GM19455 (cell line): ENCODE results near the gene SH3D21.
A peak's percentile ranks its signal among the peaks of the same experiment; 100 is the strongest.

Experiments used
- ATAC-seq: cut with Tn5 transposase; IDR thresholded peaks from one replicate; pipeline ENCODE4 v1.9.1; 2021; ENCODE audit not compliant: unreplicated experiment

The SH3D21 gene

DNA sequence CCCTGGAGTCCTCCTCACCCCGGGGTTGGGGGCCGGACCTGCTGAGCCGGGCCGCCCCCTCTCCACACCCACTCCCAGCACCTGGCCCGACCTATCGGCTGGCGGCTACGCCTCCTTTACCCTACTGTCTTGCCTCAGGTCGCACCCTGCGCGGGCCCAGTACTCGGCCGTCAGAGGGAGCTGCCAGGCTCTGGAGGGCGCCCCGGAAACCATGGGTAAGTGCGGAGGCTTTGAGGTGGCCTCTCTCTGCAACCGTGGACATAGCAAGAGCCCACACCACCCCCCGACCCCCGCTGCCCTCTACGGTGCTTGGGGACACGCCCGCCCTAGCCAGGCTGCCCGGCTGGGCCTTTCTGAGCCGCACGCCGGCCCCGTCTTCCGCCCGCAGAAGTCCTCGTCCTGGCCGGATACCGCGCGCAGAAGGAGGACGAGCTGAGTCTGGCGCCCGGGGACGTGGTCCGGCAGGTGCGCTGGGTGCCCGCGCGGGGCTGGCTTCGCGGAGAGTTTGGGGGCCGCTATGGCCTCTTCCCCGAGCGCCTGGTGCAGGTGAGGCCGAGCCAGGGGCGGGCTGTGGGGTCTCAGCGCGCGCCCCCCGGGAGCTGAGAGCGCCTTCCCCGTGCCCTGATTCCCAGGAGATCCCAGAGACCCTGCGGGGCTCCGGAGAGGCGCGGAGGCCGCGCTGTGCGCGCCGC is at the start of gene SH3D21:
Gene SH3D21 (plus strand): TSS at position 159 of the 692 bp plus-strand sequence. CDS start 53 bp downstream, at position 212.
- ATAC-seq: peak; percentile 33

DNA sequence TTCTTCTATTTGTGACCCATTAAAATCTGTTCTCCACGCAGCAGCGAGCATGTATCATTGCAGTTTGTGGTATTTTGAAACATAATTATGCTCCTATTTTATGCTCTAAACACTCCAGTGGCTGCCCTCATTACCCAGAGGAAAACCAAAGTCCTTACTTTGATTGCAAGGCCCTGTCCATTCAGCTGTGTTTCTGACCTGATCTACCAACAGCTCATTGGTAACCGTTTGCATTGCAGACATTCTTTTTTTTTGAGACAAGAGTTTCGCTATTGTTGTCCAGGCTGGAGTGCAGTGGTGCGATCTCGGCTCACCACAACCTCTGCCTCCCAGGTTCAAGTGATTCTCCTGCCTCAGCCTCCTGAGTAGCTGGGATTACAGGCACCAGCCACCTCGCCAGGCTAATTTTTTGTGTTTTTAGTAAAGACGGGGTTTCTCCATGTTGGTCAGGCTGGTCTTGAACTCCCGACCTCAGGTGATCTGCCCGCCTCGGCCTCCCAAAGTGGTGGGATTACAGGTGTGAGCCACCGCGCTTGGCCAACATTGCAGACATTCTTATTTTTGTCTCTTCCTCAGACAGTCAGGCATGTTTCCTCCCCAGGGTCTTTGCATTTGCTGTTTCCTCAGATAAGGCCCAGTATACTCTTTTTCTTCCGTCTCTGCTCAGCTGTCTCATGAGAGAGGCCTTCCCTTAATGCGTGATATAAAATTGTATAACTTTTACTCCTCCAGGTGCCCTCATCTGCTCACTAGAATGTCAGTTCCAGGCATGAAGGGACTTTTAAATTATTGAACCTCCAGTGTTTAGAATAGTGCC is 49.4 kb upstream of the SH3D21 start:
- no peak for ATAC-seq

DNA sequence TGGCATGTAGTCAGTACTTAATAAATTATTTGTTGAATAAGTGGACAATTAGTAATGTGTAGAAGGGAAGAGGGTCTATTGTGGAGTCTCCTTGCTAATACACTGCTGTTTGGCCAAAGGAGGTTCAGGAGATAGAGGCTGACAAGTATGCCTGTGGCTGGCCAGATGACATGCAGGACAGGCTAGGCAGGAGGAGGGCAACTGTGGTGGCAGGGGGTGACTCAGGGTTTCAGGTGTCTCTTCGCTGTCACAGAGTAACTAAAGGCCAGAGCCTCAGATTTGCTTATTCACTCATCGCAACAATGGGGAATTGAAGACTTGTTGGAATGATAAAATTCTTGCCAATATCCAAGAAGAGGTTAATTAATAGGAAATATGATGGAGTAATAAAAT is 48.8 kb upstream of the SH3D21 start:
- no peak for ATAC-seq

DNA sequence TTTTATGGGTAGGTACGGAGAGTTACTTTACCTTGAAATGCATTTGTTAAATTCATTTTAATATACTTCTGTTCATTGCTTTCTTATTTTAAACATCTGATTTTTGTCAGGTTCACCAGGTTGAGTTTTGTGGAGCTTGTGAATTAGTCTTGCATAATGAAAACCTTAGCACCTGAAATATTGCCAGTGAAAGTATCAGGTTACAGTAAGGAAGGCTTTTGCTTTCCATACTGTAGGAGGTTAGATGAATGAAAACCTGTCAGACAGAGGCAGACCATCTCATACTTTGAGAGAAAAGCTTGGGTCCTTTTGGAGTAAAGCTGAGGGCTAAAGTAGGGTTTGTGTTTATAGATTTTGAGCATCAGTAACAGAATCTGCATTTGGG is 47.2 kb upstream of the SH3D21 start:
- ATAC-seq: no peak

DNA sequence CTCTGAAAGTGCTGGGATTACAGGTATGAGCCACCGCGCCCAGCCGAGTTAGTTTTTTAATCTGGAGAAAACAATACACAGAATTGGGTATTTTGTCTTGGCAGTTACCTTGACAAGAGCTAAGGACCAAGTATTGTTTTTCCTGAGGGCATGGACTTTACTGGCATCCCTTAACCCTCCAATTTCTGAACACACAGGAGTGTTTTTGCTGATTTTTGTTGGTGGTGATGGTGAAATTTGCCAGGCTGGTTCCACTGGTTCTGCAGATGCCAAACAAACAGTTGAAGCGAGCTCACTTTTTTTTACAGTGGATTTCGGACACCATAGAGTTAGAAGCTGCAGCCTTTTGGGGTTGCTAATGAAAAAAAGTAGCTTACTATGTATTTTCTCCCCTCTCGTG is 37.2 kb upstream of the SH3D21 start:
- ATAC-seq: no peak

DNA sequence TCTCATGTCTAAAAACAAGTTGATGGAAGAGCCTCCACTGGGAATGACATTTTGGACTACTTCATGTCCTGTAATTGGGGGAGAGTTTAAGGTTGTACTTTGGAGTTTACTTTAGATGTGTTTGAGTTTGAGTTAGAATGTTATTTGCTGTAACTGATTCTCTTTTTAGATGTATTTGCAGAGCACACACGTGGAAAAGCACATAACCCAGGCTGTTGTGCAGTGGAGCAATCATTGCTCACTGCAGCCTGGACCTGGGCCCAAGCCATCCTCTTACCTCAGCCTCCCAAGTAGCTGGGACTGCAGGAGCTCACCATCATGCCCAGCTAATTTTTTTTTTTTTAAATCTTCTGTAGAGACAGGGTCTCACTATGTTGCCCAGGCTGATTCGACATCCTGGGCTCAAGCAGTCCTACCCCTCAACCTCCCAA is 36.7 kb upstream of the SH3D21 start:
- no peak for ATAC-seq

DNA sequence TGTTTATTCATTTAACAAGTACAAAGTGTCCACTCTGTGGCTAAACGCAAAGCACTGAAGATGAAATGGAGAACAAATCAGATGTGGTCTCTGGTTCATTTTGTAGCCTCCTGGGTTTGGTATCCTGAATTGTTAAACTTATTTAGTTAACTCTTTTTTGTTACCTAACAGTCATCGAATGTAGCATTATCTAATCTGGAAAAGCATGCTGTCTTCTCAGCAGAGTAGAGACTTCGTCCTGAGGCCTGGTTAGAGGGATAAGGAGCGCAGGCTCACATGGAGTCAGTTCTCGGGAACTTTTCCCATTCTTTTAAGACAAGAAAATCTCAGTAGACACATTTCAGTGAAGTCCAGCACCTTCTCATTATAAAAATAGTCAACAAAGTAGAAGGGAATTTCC is 33.1 kb upstream of the SH3D21 start:
- no peak for ATAC-seq

DNA sequence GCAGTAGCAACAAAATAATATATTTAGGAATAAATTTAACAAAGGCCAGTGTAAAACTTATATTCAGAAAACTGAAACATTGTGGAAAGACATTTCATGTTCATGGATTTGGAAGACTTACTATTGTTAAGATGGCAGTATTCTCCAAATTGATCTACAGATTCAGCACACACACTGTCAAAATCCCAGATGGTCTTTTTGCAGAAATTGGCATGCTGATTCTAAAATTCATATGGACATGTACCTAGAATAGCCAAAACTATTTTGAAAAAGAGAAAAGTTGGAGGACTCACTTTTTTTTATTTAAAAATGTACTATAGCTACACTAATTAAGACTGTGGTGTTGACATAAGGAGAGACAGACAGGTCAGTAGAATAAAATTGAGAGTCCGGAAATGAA is 32.0 kb upstream of the SH3D21 start:
- no peak for ATAC-seq

DNA sequence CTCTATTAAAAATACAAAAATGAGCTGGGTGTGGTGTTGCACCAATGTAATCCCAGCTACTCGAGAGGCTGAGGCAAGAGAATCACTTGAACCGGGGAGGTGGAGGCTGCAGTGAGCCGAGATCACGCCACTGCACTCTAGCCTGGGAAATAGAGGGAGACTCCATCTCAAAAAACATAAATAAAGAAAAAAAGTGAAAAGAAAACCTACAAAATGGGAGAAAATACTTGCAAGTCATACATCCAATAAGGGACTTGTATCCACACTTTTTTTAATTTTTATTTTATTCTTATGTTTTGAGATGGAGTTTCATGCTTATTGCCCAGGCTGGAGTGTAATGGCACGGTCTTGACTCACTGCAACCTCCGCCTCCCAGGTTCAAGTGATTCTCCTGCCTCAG is 29.5 kb upstream of the SH3D21 start:
- ATAC-seq: no peak

DNA sequence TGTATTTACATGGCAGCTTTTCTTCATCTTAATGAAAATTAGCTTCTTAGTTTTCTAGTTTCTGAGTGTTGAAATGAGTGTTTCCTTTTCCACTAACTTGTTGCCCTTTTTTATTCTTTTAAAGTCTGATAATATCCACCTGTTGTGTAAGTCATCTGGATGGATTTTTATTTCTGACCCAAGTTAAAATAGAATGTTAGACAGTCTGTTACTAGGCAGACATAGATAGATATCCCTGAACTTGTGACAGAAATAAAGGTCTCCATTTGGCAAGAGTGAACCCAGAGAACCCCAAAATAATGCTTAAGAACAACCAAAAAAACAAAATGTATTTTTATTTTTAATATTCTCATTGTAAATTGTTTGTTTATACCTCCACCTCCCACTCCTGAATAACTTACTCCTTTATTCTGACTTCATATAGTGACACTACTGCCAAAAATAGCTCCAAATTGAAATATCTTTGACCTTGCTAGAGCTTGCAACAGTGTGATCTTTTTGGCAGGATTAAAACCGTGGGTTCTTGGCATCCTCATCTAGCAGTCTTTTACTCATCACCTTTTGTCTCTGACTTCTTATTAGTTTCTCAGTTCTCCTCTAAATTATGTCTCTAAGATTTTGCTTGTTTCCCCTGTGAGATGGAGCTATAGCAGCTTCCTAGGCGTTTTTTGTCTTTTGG is 26.9 kb upstream of the SH3D21 start:
- ATAC-seq: no peak

DNA sequence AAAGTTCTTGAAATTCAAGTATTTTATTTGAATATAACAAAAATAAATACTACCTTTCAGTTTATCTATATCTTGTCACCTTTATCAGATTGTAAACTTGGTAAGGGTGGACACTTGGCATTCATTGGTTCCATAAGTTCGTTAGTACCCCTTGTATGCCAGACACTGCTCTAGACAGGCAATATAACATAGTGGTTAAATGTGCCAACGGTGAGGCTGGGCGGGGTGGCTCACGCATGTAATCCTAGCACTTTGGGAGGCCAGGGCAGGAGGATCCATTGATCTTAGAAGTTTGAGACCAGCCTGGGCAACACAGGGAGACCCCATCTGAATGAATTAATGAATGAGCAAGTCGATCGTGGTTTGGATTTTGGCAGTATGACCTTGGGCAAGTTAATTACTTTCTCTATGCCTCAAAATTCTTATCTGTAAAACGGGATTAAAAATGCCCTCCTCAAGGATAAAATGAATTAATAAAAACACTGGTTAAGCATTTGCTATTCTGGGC is 26.3 kb upstream of the SH3D21 start:
- ATAC-seq: no peak

DNA sequence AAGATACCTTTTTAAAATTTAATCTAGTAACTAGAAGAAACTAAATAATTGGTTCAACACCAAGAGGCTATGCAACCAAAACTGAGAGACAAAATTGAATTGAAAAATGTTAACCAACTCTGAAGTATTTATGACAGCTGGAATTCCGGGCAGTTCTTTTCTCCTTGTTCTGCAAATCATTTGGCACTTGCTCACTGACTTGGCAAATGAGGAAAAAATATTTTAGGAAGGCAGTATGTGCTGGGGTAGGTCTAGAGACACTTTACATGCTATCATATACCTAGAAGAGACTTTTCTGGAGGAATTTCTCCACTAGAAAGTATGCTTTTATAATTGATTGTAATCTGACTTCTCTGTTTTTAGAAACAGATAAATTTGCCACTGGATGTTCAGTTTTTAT is 22.1 kb upstream of the SH3D21 start:
- ATAC-seq: no peak

DNA sequence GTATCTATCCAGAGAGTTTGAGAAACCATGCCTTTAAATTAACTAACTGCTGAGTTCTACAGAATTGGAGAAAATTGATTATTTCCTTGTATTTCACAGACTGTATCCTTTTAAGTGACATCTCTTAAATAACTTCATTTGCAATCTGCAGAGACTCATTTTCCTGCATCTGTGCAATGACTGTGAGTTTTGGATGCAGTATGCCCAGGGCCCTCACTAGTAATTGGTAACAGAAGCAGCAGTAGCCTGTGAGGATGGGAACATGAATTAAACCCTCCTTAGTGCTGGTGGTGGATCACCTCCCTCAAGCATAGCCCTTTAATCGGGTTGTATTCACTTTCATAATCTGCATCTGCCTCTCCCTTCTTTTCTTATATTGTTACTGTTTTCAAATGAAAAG is 21.7 kb upstream of the SH3D21 start:
- no peak for ATAC-seq

DNA sequence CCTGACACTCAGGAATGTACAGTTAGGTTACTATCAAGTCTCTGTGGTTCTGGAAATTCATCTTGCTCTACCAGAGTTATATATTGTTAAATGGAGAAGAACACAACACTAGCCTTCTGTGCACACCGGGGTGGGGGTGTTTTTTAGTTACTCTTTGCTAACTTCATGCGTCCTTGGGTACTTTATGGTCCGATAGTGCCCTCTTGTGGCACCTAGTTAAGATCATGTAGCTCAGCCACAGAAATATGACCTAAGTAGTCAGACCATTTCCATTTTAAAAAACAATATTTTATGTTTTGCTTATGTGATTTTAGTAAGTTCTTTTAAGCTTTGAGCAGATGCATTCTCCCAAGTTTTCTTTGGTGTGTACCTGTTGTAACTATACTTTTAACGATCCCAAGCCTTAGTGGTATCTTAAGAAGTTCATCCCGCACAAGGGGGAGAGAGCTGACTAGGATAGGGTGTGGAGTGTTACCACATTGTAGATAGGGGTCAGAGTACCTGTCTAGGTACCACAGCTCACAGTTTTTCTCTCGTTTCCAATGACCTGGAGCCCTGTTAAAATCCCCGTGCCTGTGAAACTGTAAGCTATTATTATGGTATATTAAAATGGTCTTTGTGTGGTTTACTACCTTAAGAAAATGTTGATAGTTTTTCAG is 20.6 kb upstream of the SH3D21 start:
- no peak for ATAC-seq

DNA sequence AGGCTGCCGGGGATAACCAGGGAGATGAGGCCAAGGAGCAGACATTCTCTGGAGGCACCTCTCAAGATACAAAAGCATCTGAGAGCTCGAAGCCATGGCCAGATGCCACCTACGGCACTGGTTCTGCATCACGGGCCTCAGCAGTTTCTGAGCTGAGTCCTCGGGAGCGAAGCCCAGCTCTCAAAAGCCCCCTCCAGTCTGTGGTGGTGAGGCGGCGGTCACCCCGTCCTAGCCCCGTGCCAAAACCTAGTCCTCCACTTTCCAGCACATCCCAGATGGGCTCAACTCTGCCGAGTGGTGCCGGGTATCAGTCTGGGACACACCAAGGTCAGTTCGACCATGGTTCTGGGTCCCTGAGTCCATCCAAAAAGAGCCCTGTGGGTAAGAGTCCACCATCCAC is 19.4 kb upstream of the SH3D21 start:
- no peak for ATAC-seq

DNA sequence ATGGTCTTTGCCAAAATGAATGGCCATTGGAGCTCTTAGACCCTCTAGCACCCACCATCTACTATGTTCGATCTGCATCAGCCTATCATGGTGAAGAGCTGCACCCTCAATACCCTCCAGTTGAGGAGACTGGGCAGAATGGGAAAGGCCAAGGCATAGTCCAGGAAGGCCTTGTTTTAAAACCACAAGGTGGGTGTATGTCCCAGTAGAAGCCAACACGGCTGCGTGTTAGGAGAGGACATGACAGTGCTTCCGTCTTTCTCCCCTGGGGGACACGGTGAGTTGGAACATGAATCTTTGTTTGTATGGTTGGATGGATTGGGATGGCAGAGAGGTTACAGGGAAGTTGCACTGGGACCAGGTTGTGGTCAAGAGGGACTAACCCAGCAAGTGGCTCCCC is 18.6 kb upstream of the SH3D21 start:
- no peak for ATAC-seq

DNA sequence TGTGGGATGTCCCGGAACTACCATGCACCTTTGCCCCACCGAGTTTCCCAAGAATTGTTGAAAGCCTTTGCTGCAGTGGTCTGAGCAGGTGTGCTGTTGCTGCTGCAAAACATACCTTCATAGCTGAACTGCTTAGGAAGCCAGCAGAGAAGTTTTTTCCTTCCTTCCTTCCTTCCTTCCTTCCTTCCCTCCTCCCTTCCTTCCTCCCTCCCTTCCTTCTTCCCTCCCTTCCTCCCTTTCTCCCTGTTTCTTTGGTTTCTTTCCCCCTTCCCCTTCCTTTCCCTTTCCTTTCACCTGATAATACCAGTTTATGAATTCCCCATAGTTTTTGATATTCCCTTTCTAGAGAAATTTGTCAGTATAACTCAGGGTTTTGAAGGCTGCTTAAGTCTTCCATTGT is 10.8 kb upstream of the SH3D21 start:
- ATAC-seq: no peak

DNA sequence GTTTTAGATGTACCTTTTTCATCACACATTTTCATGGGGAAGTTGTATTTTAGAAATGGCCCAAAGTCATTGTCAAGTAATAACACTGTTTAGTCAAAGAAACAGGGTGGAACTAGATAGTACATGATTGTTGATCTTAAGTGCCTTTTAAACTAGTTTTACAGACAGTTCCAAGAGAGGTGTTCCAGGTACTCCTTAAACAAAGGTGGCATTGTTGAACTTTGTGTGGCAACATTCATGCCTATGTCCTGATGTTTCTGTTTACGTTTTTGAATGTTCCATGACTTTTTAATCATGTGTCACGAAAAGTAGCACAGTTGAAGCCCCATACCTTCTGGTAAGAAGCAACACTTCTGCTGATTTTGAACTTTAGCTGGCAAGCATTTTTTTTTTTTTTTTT is 9.1 kb upstream of the SH3D21 start:
- no peak for ATAC-seq

DNA sequence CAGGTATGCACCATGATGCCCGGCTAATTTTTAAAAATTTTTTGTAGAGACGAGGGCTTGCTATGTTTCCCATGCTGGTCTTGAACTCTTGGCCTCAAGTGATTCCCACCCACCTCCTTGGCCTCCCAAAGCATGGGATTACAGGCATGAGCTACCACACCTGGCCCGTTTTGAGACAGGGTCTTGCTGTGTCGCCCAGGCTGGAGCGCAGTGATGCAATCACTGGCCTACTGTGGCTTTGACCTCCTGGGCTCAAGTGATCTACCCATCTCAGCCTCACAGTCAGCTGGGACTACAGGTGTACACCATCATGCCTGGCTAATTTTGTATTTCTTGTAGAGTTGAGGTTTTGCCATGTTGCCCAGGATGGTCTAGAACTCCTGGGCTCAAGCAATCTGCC is 7.5 kb upstream of the SH3D21 start:
- ATAC-seq: no peak

DNA sequence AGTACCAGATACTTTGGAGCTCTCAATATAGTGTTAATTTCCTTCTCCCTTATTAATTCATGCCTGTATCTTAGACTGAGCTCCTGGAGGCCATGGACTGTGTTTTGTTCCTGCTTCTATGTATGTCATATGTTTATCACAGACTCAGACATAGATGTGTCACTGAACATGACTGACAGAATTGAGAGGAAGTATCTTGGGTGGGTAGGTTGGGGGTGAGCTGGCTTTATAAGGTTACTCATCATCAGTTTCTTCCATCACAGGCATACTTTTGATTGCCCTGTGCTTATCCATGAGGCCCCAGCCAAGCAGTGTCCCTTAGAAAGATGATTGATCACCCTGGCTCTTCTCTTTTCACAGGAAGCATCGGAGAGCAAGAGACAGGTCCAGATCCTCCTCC is 5.6 kb upstream of the SH3D21 start:
- ATAC-seq: no peak

DNA sequence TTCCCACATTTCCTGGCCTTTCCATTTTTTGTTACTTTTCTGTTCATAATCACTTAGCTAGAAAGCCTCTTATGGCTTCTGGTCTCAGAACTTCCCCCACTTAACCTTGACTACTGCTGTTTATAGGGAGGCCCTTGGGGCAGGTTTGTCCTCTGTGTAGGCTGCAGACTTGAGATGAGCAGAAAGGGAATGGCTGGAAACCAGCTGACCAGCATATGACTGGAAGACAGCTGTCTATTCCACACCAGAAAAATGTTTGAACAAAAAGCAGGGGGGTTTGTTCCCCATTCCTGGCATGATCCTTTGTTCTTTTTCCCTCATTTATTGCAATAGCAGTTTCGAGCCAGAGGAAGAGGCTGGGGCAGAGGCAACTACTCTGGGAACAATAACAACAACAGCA is 4.9 kb upstream of the SH3D21 start:
- ATAC-seq: no peak
